Measurements from ENCODE around the gene CCDC85C. TPM values are rescaled to one million over a fixed set of nuclear protein-coding genes. Genes with fewer than 3 reads are reported as not detected.

The CCDC85C gene
- total and polyA plus RNA-seq, 2 experiments from 2014 or later = 4.5 to 24.9 TPM

DNA sequence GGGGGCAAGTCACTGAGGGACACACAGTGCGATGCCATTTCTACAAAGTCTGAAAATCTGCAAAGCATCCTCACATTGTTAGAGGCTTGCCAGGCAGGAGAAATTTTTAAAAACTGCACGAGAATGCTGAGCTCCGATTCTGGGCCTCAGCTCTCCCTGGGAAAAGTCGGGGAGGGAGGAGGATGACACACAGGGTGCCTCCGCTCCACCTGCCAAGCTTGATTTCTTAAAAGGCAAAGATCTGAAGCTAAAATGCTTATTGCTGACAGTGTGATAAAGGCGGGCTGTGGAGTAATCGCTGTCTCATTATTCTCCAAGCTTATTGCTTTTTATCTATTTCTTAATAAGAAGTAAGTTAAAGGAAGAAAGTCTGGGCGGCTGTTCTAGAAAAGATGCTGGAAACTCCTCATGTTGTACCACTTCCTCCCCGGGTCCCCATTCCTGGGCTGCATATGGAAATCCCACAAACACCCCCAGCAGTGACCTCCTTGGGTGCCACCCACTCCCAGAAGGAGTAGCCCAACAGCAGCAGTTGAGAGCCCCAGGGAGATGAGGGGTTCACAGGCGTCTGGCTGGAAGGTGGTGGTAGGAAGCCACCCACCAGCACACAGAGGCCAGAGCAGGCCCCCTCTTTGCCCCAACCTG is 55.0 kb downstream of the CCDC85C start:
- H3K36me3 Mint-ChIP-seq (ENCODE audit: low read depth) = no peaks in the 10 kb centered on the region

More for the DNA sequence above, 55.0 kb downstream of the CCDC85C start:
- no peak for TF ChIP-seq ZNF462 (CRISPR knock-in tag; IDR thresholded peaks at IDR 0.05)
- TF ChIP-seq ZNF114 (CRISPR knock-in tag; IDR thresholded peaks at IDR 0.05) = no peak
- no peak for TF ChIP-seq REST (IDR thresholded peaks at IDR 0.05; ENCODE audit: unreplicated experiment)
- no peak for TF ChIP-seq ETS1 (IDR thresholded peaks at IDR 0.05)
- TF ChIP-seq STAT1 (IDR thresholded peaks at IDR 0.05; ENCODE audit: unreplicated experiment) = no peak
- TF ChIP-seq ZNF331 (CRISPR knock-in tag; IDR thresholded peaks at IDR 0.05; ENCODE audit: low read depth) = no peak
- TF ChIP-seq NANOG (IDR thresholded peaks at IDR 0.05; ENCODE audit: borderline replicate concordance) = no peak
- no peak for TF ChIP-seq JUNB (IDR thresholded peaks at IDR 0.05; ENCODE audit: unreplicated experiment)
- TF ChIP-seq CREB1 (CRISPR knock-in tag; IDR thresholded peaks at IDR 0.05; ENCODE audit: low read depth) = no peak
- no peak for TF ChIP-seq POLR2AphosphoS5 (IDR thresholded peaks at IDR 0.05; ENCODE audit: low read depth)
- no peak for TF ChIP-seq EZH2 (IDR thresholded peaks at IDR 0.05; ENCODE audit: low read depth, unreplicated experiment)
- no peak for TF ChIP-seq CTCF (conservative IDR thresholded peaks at IDR 0.05; ENCODE audit: low read depth in 2 of 2)
- TF ChIP-seq EZH2phosphoT487 (IDR thresholded peaks at IDR 0.05; ENCODE audit: unreplicated experiment) = no peak
- Histone ChIP-seq H3K36me3 (ENCODE audit: insufficient read depth) (no peaks in the 10 kb centered on the region), H3K79me2 (replicated peaks; ENCODE audit: insufficient read depth) (peaks cover 52% of the 10 kb centered on the region), H3K4me3 (no peak overlapping the region), H3F3A (replicated peaks; ENCODE audit: low read depth) (no peaks in the 10 kb centered on the region), H2AFZ (no peak overlapping the region), H4K20me1 (replicated peaks; ENCODE audit: insufficient read depth) (peaks cover 27% of the 10 kb centered on the region), H3K27ac (ENCODE audit: low read depth) (0 out of 2 replicates have a peak overlapping the region, but pooled peaks have one; percentile 32), H3K9me2 (ENCODE audit: insufficient read depth) (no peaks in the 10 kb centered on the region), H3K4me2 (no peak overlapping the region), H3K4me1 (ENCODE audit: insufficient read depth) (peaks cover 29% of the 10 kb centered on the region), H3K27me3 (ENCODE audit: insufficient read depth) (no peaks in the 10 kb centered on the region)
- Mint-ChIP-seq H3K27ac (peak overlapping the region; percentile 85; the same call in 1 of the 2 replicates), H3K9me3 (no peaks in the 10 kb centered on the region), H3K4me3 (no peak overlapping the region), H3K27me3 (ENCODE audit: insufficient read depth, low read depth, poor library complexity) (peaks cover 16% of the 10 kb centered on the region), H3K4me1 (peaks cover 63% of the 10 kb centered on the region)
- DNase-seq (ENCODE audit: low spot score) (no peak), ATAC-seq (no peak)
